Right cardiac atrium (tissue), 5 donors: ENCODE data around the gene MRPL45. TPM values are rescaled to one million over a fixed set of nuclear protein-coding genes. Genes with fewer than 3 reads are reported as not detected.

Source experiments
- ATAC-seq, 2 donors: fragments of 200-7000 bp; cut with Tn5 transposase; one replicate each; pipeline versions ENCODE4 v1.8.0 to v1.9.1; 2020; ENCODE audit warnings: moderate library complexity in 2 of 2, mild to moderate bottlenecking in 1 of 2
- DNase-seq, 3 donors: peaks; one replicate each; pipeline ENCODE4 v3.0.0-alpha.2; 2020
- H3K27ac ChIP-seq: one replicate; pipeline ENCODE4 v1.5.1; 2013; ENCODE audit warnings: mild to moderate bottlenecking, low read length, control low read depth, moderate library complexity
- H3K27me3 ChIP-seq: one replicate; pipeline ENCODE4 v1.6.1; 2013; ENCODE audit not compliant: control insufficient read depth, insufficient read depth
- H3K4me1 ChIP-seq: one replicate; pipeline ENCODE4 v1.6.1; 2013; ENCODE audit warnings: low read length; ENCODE audit not compliant: control insufficient read depth, insufficient read depth
- H3K4me3 ChIP-seq: one replicate; pipeline ENCODE4 v1.5.1; 2013; ENCODE audit warnings: low read length, control low read depth
- H3K9me3 ChIP-seq: one replicate; pipeline ENCODE4 v1.6.1; 2013; ENCODE audit warnings: low read length; ENCODE audit not compliant: control insufficient read depth
- WGBS: extraction: QIAGEN DNeasy Blood & Tissue Kit; methylation state at CpG from one replicate; pipeline ENCODE4 v1.1.7; 2013; 5-methylcytosine and 5-hydroxymethylcytosine counted together
- intact Hi-C, 4 donors: fragments of 100-400 bp; cut with DNase I; formaldehyde crosslinking; loops; one replicate each; pipeline versions ENCODE4 v1.11.0 to v1.14.0; 2022 to 2023
- polyA plus RNA-seq: library from polyadenylated mRNA; stranded (reverse); fragments of 200-250 nt; gene quantifications from one replicate; pipeline ENCODE4 v1.2.3, GENCODE V29; 2013
- total RNA-seq, 4 donors: library from RNA; stranded (reverse); fragmentation: NEBNext Ultra II Directional; extraction: Animal tissue kit (Norgen Biotek cat#: 25700); gene quantifications; one replicate each; pipeline ENCODE4 v1.2.1, GENCODE V29; 2021
- donor health status: healthy with polysubstance abuse.
- donor health status: DM: no; HTN: yes; CAD: no.
- donor health status: DM: no; HTN: no; CAD: no.
- donor health status: DM: no; HTN: yes; CAD: no; lungs with severe emphysema.
- donor health status: DM: yes; HTN: yes; CAD: no.

MRPL45 gene
- total and polyA plus RNA-seq, 5 donors, result 25.3 to 36.2 (median 30.8) TPM

DNA sequence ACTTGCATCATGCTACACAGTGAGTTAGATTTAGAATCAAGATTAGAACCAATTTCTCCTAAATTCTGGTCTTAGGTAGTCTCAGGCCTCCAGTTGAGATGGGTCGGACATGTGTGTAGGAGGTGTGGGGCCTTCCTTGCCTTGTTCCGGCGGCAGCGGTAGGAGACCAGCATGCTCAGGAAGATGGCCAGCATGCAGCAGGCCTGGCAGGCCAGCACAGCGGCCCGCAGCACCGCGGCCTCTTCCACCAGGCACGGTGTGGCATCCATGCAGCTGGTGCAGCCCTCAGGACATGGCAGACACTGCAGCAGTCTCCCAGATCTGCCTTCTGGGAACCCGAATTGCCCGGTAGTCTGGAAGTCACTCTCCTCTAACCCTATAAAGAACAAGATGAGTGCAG, 39.9 kb downstream of the MRPL45 start:
- DNase-seq (peak in 1 of 3 donors; percentile 23), ATAC-seq (no peak)
- Histone ChIP-seq H3K9me3 (no peaks in the 10 kb centered on the region), H3K27me3 (no peaks in the 10 kb centered on the region), H3K4me3 (no peak overlapping the region), H3K27ac (no peak overlapping the region), H3K4me1 (no peaks in the 10 kb centered on the region)
- 93% methylated on average over 11 of the region's 11 CpGs for WGBS
- intact Hi-C loops, result no loop called here

DNA sequence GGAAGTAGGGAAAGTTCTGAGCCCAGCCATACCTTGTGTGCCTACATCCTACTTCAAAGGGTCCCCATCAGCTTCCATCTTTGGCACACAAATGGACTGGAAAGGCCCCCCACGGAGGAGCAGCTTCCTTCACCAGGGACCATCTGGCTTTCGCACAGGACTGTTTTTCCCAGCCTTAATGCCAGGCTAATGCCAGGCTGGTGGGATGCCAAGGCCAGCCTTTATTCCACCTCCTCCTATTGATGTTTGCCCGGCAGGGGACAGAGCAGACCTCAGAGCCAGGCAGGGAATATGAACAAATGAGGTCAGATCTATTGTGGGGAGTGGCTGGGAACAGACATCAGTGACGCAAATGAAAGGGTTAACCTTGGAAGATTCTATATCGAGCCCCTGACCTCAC, 41.1 kb downstream of the MRPL45 start:
- WGBS, result 70% methylated on average over 5 of the region's 5 CpGs
- Histone ChIP-seq H3K27ac (no peak overlapping the region), H3K4me1 (no peaks in the 10 kb centered on the region), H3K27me3 (no peaks in the 10 kb centered on the region), H3K9me3 (no peaks in the 10 kb centered on the region), H3K4me3 (no peak overlapping the region)
- ATAC-seq (no peak), DNase-seq (no peak)
- intact Hi-C loops, result no loop called here

DNA sequence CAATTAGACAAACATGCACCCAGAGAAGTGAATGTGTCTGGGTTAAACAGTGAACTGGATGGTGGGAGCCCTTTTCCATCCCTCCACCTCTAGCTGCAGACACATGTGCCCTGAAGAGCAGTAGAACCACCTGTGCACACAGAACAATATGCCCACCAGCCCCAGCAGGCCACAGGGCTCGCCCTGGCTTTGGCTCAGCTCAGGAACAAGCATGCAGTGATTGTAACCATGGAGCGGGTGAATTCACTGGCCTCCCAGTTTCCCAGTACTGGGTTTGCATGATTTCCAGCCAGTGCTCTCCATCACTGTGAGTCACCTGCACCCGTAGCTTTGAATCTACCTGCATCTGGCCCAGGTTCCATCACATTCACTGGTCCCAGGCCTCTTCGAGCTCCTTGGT, 41.6 kb downstream of the MRPL45 start:
- H3K27me3 ChIP-seq, result no peaks in the 10 kb centered on the region
- WGBS, result 93% methylated on average over 4 of the region's 4 CpGs
- DNase-seq (no peak), ATAC-seq (no peak)
- H3K27ac ChIP-seq, result no peak overlapping the region
- H3K4me1 ChIP-seq, result no peaks in the 10 kb centered on the region
- intact Hi-C loops, result no loop called here
- no peak overlapping the region for H3K4me3 ChIP-seq
- H3K9me3 ChIP-seq, result no peaks in the 10 kb centered on the region

DNA sequence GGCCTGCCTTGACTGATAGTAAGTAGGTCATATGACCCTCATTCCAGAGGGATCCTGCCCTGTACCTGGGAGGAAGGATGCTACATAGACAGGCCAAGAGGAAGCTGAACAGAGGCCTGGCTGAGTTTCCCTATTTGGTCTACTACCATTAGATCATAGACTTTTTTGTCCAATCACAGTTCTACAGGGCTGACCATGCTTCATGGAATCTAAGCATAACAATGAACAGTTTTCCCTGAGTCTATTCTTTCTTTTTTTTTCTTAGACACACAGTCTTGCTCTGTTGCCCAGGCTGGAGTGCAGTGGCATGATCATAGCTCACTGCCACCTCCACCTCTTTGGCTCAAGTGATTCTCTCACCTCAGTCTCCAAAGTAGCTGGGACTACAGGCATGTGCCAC, 42.9 kb downstream of the MRPL45 start:
- no peak for ATAC-seq
- H3K4me1 ChIP-seq, result no peaks in the 10 kb centered on the region
- H3K4me3 ChIP-seq, result no peak overlapping the region
- no peak for DNase-seq
- H3K9me3 ChIP-seq, result no peaks in the 10 kb centered on the region
- intact Hi-C loops, result no loop called here
- H3K27me3 ChIP-seq, result no peaks in the 10 kb centered on the region
- no peak overlapping the region for H3K27ac ChIP-seq

DNA sequence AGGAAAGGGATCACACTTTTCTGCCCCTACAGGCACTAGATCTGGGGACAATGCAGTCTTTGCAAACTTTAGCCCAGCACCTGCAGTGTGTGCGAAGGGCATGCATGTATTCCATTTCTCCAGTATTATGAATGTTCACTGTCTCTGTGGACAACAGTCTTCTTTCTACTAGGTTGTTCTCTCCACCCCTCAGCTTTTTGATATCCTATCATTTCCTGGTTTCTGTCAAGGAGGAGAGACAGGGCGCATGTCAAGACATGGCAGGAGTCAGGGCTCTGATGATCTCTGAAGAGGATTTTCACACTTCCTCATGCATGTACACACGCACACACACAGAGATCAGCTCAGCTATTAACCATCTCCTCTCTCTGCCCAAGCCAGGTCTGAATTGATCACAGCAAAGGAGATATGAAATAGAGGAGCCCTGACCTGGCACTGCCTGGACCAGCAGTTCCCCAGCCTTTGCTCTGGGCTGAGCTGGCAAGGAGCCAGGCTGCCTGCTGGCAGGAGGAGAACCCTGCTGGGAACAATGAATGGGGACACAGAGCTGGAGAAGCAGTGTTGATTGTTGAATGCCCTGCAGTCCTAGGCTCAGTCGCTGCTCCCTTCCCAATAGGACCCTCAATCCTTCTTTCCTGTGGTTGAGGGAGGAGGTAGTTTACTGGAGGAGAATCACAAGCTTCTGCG, 44.2 kb downstream of the MRPL45 start:
- Histone ChIP-seq H3K27ac (no peak overlapping the region), H3K4me1 (no peaks in the 10 kb centered on the region), H3K4me3 (no peak overlapping the region), H3K9me3 (no peaks in the 10 kb centered on the region), H3K27me3 (no peaks in the 10 kb centered on the region)
- ATAC-seq, result peak; percentile 59 to 72
- intact Hi-C loops, result no loop called here
- WGBS, result 47% methylated on average over 5 of the region's 5 CpGs
- DNase-seq, result peak; percentile 71 to 89 (median 87)

DNA sequence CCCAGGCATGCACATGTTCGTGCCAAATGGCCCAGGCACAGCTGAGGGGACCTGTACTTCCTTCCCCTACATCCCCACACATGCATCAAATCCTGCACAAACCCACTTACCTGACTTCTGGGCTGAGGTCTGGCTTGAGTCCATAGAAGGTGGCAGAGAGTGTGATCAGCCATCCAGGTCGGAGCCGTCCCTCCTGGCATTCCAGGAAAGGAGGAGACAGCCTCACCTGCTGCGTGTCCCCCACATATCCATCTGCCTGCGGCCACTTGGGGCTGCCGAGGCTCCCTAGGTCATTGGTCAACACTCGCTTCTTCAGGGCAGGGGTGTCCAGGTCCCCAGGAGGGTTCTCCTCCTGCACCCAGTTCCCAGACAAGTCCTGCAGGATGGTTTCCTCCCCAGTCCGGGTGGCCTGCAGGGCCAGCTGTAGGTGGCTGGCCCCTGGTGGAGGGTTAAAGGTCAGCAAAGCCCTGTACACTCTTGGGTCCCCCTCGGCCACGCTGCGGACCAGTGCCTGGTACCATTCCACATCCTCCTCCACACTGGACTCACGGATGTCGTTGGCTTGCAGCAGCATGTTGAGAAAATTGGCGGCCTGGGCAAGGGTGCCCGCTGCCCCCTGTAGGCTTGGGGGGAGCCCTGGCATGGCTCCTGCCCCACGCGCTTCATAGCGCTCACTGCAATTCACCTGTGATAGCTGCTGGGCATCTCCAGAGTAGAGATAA, 46.1 kb downstream of the MRPL45 start:
- no peaks in the 10 kb centered on the region for H3K4me1 ChIP-seq
- H3K4me3 ChIP-seq, result no peak overlapping the region
- H3K9me3 ChIP-seq, result no peaks in the 10 kb centered on the region
- DNase-seq (peak in 1 of 3 donors; percentile 39), ATAC-seq (no peak)
- WGBS, result 87% methylated on average over 18 of the region's 18 CpGs
- H3K27me3 ChIP-seq, result no peaks in the 10 kb centered on the region
- no peak overlapping the region for H3K27ac ChIP-seq
- intact Hi-C loops, result no loop called here

DNA sequence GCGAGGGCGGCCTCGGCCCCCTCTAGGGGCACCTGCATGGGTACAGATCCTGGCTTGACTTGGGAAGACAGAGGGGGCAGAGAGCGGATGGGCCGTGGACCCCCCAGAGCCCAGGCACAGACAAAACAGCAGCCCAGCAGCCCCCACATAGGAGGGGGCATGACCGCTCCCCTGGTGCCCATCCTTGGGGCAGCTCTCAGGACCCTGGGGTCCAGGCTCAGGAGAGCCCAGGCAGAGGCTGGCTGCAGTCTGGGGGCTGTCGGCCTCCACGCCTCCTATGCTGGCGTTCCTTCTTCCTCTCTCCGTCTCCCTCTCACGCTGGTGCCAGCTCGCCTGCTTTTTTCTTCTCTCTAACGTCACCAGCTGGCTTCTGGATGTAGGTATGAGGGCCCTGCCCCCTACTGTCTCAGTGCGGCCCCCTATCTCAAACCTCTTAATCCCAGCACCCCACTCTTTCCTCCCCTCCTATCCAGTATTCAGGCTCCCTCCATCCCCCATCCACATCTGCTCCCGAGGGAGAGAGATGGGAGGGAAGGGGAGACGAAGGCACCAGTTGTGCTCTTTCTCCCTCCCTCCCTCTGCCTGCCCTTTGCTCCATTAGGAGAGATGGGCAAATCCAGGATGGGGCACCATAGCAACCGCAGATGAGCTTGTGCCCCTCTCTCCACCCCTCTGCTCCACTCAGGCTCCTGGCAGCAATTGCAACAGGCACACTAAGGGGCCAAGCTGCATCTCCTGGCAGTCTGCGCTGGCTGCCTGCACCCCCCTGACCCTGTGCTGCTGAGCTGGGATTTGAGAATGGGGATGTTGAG, 46.8 kb downstream of the MRPL45 start, which contains the start of gene GPR179:
Gene GPR179, minus strand, starts transcription at position 349 of the 812 bp plus-strand sequence. Its CDS starts 167 bp downstream, at position 182.
- Histone ChIP-seq H3K9me3 (no peaks in the 10 kb centered on the region), H3K4me1 (no peaks in the 10 kb centered on the region), H3K27ac (no peak within 1 kb of the TSS), H3K27me3 (no peaks in the 10 kb centered on the region), H3K4me3 (no peak within 1 kb of the TSS)
- ATAC-seq, result peak in 1 of 2 donors; percentile 17
- intact Hi-C loops, result no loop called here
- 72% methylated on average over 18 of the region's 18 CpGs for WGBS
- DNase-seq, result peak in 1 of 3 donors; percentile 11

DNA sequence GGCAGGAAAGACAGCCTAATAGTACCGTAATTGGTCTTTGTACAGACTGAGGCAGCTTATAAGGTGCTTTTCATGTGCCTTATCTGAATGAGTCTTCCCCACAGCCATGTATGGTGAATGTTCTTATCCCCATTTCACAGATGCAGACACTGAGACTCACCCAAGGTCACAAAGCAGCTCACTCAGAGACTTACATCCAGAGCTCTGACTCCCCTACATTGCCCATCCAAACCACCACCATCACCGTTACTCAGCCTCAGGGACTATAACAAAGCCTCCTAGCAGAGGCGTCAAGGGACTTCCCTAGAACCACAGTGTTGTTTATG, 47.4 kb downstream of the MRPL45 start:
- Histone ChIP-seq H3K27ac (no peak overlapping the region), H3K4me3 (no peak overlapping the region), H3K27me3 (no peaks in the 10 kb centered on the region), H3K9me3 (no peaks in the 10 kb centered on the region), H3K4me1 (no peaks in the 10 kb centered on the region)
- DNase-seq (no peak), ATAC-seq (no peak)
- 80% methylated on average over 3 of the region's 3 CpGs for WGBS
- intact Hi-C loops, result no loop called here

DNA sequence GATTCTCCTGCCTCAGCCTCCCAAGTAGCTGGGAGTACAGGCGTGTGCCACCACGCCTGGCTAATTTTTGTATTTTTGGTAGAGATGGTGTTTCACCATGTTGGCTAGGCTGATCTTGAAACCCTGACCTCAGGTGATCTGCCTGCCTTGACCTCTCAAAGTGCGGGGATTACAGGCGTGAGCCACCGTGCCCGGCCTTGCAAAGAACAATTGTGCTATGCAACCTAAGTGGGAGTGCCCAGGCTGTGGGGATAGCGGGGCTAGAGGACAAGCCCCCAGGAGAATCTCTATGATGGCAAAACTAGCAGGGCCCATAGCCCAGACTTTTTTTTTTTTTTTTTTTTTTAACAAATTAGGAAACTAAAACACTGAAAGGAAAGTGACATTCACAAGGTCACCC, 48.8 kb downstream of the MRPL45 start:
- WGBS, result 93% methylated on average over 7 of the region's 7 CpGs
- intact Hi-C loops, result loop anchor here in 1 of 4 donors (5.0 kb wide), 1 partner anchor 67 kb away; no protein-coding TSS in a partner anchor
- Histone ChIP-seq H3K27ac (no peak overlapping the region), H3K4me1 (no peaks in the 10 kb centered on the region), H3K4me3 (no peak overlapping the region), H3K9me3 (no peaks in the 10 kb centered on the region), H3K27me3 (no peaks in the 10 kb centered on the region)
- DNase-seq (peak in 1 of 3 donors; percentile 10), ATAC-seq (no peak)

DNA sequence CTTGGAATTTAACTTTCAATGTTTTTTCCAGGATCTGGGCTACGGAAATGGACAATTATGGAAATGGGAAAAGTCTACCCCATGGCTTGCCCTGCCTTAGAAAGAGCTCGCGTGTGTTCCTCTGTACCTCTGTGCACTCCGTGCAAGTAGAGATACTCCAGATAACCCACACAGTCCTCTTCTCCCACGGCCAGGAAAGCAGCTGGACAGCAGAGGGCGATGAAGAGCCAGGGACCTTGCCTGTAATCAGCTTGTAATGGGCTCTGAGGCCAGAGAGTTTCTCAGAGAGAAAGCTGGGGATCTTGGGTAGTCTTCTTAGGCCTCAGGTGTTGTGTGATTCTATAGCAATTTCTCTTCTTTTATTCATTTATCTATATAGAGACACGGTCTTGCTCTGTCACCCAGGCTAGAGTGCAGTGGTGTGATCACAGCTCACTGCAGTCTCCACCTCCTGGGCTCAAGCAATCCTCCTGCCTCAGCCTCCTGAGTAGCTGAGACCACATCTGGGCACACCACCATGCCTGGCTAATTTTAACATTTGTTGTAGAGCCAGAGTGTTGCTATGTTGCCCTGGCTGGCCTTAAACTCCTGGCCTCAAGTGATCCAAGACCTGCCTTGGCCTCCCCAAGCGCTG, 52.2 kb downstream of the MRPL45 start:
- intact Hi-C loops, result loop anchor here in 3 of 4 donors (2.0 to 5.0 kb wide), 4 partner anchors 62 to 70 kb away; no protein-coding TSS in a partner anchor
- WGBS, result 16% methylated on average over 8 of the region's 8 CpGs
- no peaks in the 10 kb centered on the region for H3K9me3 ChIP-seq
- H3K4me1 ChIP-seq, result no peaks in the 10 kb centered on the region
- no peaks in the 10 kb centered on the region for H3K27me3 ChIP-seq
- peak; percentile 47 to 58 for ATAC-seq
- H3K27ac ChIP-seq, result no peak overlapping the region
- peak; percentile 80 to 93 (median 92) for DNase-seq
- no peak overlapping the region for H3K4me3 ChIP-seq
